HEK293 (cell line): ENCODE data around the gene CCDC85C.

Experiments
- CTCF ChIP-seq: fragments of 450-650 bp; formaldehyde crosslinking; IDR thresholded peaks from 2 replicates; pipeline ENCODE4 v1.5.1; 2016; ENCODE audit warnings: missing biosample characterization, missing genetic modification characterization
- INSM2 ChIP-seq: fragments of 450-650 bp; formaldehyde crosslinking; IDR thresholded peaks from 2 replicates; pipeline ENCODE4 v1.5.1; 2016; ENCODE audit warnings: missing biosample characterization, missing genetic modification characterization
- ZBTB7A ChIP-seq: fragments of 450-650 bp; formaldehyde crosslinking; IDR thresholded peaks from 2 replicates; pipeline ENCODE4 v1.5.1; 2016; ENCODE audit warnings: low read depth, missing biosample characterization, missing genetic modification characterization
- ZNF416 ChIP-seq: fragments of 450-650 bp; formaldehyde crosslinking; IDR thresholded peaks from 2 replicates; pipeline ENCODE4 v1.5.1; 2016; ENCODE audit warnings: missing biosample characterization, missing genetic modification characterization

GRCh38 chr14:99527026-99527425 lies 77.0 kb downstream of the CCDC85C start:
- TF ChIP-seq CTCF (tag by site-specific recombination) (no peak), ZBTB7A (no peak), ZNF416 (tag by site-specific recombination) (no peak), INSM2 (no peak)
